ENCODE results near the gene SPI1. TPM values are rescaled to one million over a fixed set of nuclear protein-coding genes. Genes with fewer than 3 reads are reported as not detected.

SPI1 gene
- total RNA-seq, 3 donors from 2014 or later (not counting 1 experiment from before 2014, with no cell fraction given): 15.0 to 65.4 (median 55.4) TPM

DNA sequence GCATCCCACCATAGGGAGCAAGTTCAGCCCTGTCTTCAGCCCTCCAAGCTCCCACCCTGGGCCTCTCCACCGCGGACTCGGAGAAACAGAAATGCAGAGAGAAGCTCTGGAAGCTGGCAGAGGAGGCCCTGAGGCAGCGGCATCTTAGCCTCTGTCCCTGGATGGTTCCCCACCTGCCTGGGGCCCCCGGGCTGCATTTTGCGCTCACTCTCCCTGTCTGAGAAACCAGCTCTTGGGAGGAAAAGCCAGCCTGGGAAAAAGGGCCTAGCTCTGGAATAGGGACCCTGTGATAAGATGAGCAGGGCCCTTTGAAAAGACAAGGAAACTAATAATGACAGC, 12.0 kb upstream of the SPI1 start:
- H3K36me3 Mint-ChIP-seq: no peaks in the 10 kb centered on the region
- no peak for ATAC-seq
- 94% methylated on average over 6 of the region's 6 CpGs for WGBS (ENCODE audit: insufficient coverage)
- Histone ChIP-seq H3K36me3 (ENCODE audit: control insufficient read depth, insufficient read depth, low read length) (no peaks in the 10 kb centered on the region), H3K4me1 (ENCODE audit: control insufficient read depth, insufficient read depth, low read length) (peaks cover 81% of the 10 kb centered on the region), H3K27me3 (ENCODE audit: control insufficient read depth, insufficient read depth, low read length) (no peaks in the 10 kb centered on the region), H3K27ac (ENCODE audit: low read length) (peak overlapping the region; percentile 41), H3K9me3 (ENCODE audit: control insufficient read depth, insufficient read depth, low read length) (no peaks in the 10 kb centered on the region), H3K4me3 (ENCODE audit: low read length) (no peak overlapping the region)
- H3K4me1 Mint-ChIP-seq: peaks cover 51 to 75% of the 10 kb centered on the region in 2 donors
- TF ChIP-seq, protein P1, sequence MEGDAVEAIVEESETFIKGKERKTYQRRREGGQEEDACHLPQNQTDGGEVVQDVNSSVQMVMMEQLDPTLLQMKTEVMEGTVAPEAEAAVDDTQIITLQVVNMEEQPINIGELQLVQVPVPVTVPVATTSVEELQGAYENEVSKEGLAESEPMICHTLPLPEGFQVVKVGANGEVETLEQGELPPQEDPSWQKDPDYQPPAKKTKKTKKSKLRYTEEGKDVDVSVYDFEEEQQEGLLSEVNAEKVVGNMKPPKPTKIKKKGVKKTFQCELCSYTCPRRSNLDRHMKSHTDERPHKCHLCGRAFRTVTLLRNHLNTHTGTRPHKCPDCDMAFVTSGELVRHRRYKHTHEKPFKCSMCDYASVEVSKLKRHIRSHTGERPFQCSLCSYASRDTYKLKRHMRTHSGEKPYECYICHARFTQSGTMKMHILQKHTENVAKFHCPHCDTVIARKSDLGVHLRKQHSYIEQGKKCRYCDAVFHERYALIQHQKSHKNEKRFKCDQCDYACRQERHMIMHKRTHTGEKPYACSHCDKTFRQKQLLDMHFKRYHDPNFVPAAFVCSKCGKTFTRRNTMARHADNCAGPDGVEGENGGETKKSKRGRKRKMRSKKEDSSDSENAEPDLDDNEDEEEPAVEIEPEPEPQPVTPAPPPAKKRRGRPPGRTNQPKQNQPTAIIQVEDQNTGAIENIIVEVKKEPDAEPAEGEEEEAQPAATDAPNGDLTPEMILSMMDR (IDR thresholded peaks at IDR 0.05): no peak
- H3K27me3 Mint-ChIP-seq (ENCODE audit: low read depth in 2 of 2): no peaks in the 10 kb centered on the region
- H3K27ac Mint-ChIP-seq: peak overlapping the region; percentile 71 to 85
- H3K9me3 Mint-ChIP-seq: no peaks in the 10 kb centered on the region
- intact Hi-C loops (cut with micrococcal nuclease): no loop called here
- DNase-seq: no peak
- H3K4me3 Mint-ChIP-seq: peak overlapping the region; percentile 86

DNA sequence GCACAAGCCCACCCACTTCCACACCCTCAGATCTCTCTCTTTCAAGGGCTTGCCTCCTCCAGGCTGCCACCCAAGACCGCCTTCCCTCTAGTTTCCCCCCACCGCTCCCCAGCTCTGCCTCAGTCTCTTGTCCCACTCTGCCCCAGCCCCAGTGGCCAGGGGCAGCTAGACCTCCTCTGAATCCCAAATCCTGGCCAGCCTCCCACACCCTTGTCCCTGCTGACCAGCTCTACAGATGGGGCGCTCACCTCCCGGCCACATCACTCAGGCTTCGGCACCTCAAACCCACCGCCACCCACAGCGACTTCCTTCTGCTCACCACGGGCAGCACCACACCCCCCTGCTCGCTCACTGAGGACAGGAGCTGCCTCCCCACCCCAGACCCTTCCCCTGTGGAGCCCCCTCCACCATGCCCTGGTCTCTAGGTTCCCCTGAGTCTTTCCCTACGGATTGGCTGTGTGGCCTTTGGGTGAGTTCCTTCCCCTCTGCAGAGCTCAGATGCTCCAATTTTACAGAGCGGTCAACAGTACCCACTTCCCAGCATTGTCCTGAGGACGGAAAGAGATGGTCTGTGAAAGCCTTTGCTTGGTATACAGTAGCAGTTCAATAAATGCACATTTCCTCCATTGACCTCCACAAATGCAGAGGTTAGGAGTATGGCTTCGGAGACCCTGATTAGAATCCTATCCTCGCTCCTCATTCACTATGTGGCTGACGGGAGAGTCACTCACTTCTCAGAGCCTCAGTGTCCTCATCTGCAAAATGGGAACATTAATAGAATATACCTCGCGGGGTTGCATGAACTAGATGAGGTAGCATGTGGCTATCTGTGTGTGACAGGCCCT, 11.5 kb upstream of the SPI1 start:
- ATAC-seq (peak; percentile 37 to 71 (median 47)), DNase-seq (peak; percentile 31 to 54)
- 45% methylated on average over 16 of the region's 17 CpGs for WGBS (ENCODE audit: insufficient coverage)
- Mint-ChIP-seq H3K27ac (peak overlapping the region; percentile 57 to 85), H3K9me3 (no peaks in the 10 kb centered on the region), H3K36me3 (no peaks in the 10 kb centered on the region), H3K27me3 (ENCODE audit: low read depth in 2 of 2) (no peaks in the 10 kb centered on the region), H3K4me3 (peak overlapping the region; percentile 86), H3K4me1 (peaks cover 51 to 69% of the 10 kb centered on the region in 2 donors)
- Histone ChIP-seq H3K27ac (ENCODE audit: low read length) (no peak overlapping the region), H3K4me1 (ENCODE audit: control insufficient read depth, insufficient read depth, low read length) (peaks cover 75% of the 10 kb centered on the region), H3K36me3 (ENCODE audit: control insufficient read depth, insufficient read depth, low read length) (no peaks in the 10 kb centered on the region), H3K27me3 (ENCODE audit: control insufficient read depth, insufficient read depth, low read length) (no peaks in the 10 kb centered on the region), H3K4me3 (ENCODE audit: low read length) (no peak overlapping the region), H3K9me3 (ENCODE audit: control insufficient read depth, insufficient read depth, low read length) (no peaks in the 10 kb centered on the region)
- TF ChIP-seq, protein P1 (IDR thresholded peaks at IDR 0.05): no peak
- intact Hi-C loops (cut with micrococcal nuclease): loop anchor here (2.0 kb wide), 1 partner anchor 17 kb away; no protein-coding TSS in a partner anchor

DNA sequence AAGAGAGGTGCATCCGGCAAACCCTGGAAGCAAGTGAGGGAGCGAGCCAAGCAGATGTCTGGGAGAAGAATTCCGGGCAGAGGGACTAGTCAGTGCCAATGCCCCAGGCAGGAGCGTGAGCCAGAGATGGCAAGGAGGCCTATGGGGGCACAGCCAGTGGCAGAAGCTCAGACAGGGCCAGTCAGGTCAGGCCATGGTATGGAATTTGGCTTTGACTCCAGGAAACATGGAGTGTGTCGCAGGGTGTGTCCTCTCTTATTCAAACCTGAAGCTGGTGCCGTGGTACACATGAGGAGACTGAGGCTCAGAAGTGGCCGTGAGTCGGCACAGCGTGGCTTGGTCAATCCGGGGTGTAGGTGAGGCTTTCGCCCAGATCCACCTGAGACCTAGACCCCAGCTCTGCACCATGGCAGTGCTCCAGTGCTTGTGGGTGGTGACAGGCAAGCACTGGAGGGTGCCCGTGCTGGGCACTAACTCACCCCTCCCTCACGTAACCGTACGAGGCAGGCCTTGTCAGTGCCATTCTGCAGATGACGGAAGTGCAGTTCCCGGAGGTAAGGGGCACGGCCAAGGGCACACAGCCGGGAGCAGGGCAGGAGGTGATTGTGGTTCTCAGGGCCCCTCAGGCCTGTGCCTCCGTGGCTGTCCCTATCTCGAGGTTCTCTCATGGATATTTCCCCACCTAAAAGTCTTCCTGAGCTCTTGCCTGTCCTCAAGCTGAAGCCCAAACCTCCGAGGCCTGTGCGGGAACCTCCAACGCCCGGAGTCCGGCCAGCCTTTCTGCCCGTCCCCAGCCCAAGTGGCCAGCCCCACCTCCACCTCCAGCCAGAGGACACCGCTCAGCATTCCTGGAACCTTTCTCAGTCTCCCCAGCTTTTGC, 10.6 kb upstream of the SPI1 start:
- WGBS (ENCODE audit: insufficient coverage): 81% methylated on average over 28 of the region's 28 CpGs
- H3K9me3 ChIP-seq (ENCODE audit: control insufficient read depth, insufficient read depth, low read length): no peaks in the 10 kb centered on the region
- H3K4me1 ChIP-seq (ENCODE audit: control insufficient read depth, insufficient read depth, low read length): peaks cover 67% of the 10 kb centered on the region
- Mint-ChIP-seq H3K36me3 (no peaks in the 10 kb centered on the region), H3K27me3 (ENCODE audit: low read depth in 2 of 2) (no peaks in the 10 kb centered on the region), H3K27ac (peak overlapping the region; percentile 57 to 85), H3K4me1 (peaks cover 46 to 60% of the 10 kb centered on the region in 2 donors), H3K4me3 (peak overlapping the region; percentile 86), H3K9me3 (no peaks in the 10 kb centered on the region)
- H3K27me3 ChIP-seq (ENCODE audit: control insufficient read depth, insufficient read depth, low read length): no peaks in the 10 kb centered on the region
- DNase-seq (no peak), ATAC-seq (peak in 2 of 3 donors; percentile 32 to 36)
- no peak overlapping the region for H3K4me3 ChIP-seq (ENCODE audit: low read length)
- H3K36me3 ChIP-seq (ENCODE audit: control insufficient read depth, insufficient read depth, low read length): no peaks in the 10 kb centered on the region
- intact Hi-C loops (cut with micrococcal nuclease): loop anchor here (2.0 kb wide), 1 partner anchor 18 kb away; no protein-coding TSS in a partner anchor
- TF ChIP-seq, protein P1 (IDR thresholded peaks at IDR 0.05): no peak
- H3K27ac ChIP-seq (ENCODE audit: low read length): peak overlapping the region; percentile 6

Data from natural killer cell (primary cell).